GM23338 (cell line): ENCODE measurements around the gene TAF9B. TPM values are rescaled to one million over a fixed set of nuclear protein-coding genes. Genes with fewer than 3 reads are reported as not detected.

Source experiments
- ATAC-seq: fragments of 200-7000 bp; cut with Tn5 transposase; 3 replicates; pipeline ENCODE4 v1.9.1; 2020
- DNase-seq: peaks from one replicate; pipeline ENCODE4 v3.0.0-alpha.2; 2015; ENCODE audit warnings: low spot score
- H2AFZ ChIP-seq: fragments of 200-600 bp; sonication (generic); 2 replicates; pipeline ENCODE4 v1.8.0; 2016; ENCODE audit warnings: antibody characterized with exemption, mild to moderate bottlenecking, moderate library complexity
- H3F3A ChIP-seq: fragments of 200-600 bp; sonication (generic); replicated peaks from 2 replicates; pipeline ENCODE4 v1.8.0; 2017; ENCODE audit warnings: antibody characterized with exemption, mixed run types, low read depth
- H3K27ac ChIP-seq: fragments of 200-600 bp; sonication (generic); 2 replicates; pipeline ENCODE4 v1.6.1; 2016; ENCODE audit warnings: low read depth
- H3K27me3 ChIP-seq: fragments of 200-600 bp; sonication (generic); 2 replicates; pipeline ENCODE4 v1.8.0; 2016; ENCODE audit warnings: mild to moderate bottlenecking, mixed run types, moderate library complexity; ENCODE audit not compliant: insufficient read depth
- H3K36me3 ChIP-seq: fragments of 200-600 bp; sonication (generic); 2 replicates; pipeline ENCODE4 v1.8.0; 2016; ENCODE audit warnings: mild to moderate bottlenecking; ENCODE audit not compliant: insufficient read depth
- H3K4me1 ChIP-seq: fragments of 200-600 bp; sonication (generic); 2 replicates; pipeline ENCODE4 v1.8.0; 2016; ENCODE audit warnings: mild to moderate bottlenecking, moderate library complexity; ENCODE audit not compliant: insufficient read depth
- H3K4me2 ChIP-seq: fragments of 200-600 bp; sonication (generic); 2 replicates; pipeline ENCODE4 v1.7.1; 2017; ENCODE audit warnings: mixed run types
- H3K4me3 ChIP-seq: fragments of 200-600 bp; sonication (generic); 2 replicates; pipeline ENCODE4 v1.6.1; 2016; ENCODE audit warnings: mixed run types
- H3K79me2 ChIP-seq: fragments of 200-600 bp; sonication (generic); replicated peaks from 2 replicates; pipeline ENCODE4 v1.8.0; 2017; ENCODE audit warnings: mild to moderate bottlenecking; ENCODE audit not compliant: insufficient read depth
- H3K9me2 ChIP-seq: fragments of 200-600 bp; sonication (generic); 2 replicates; pipeline ENCODE4 v1.8.0; 2017; ENCODE audit not compliant: insufficient read depth
- H4K20me1 ChIP-seq: fragments of 200-600 bp; sonication (generic); replicated peaks from 2 replicates; pipeline ENCODE4 v1.8.0; 2017; ENCODE audit warnings: mild to moderate bottlenecking; ENCODE audit not compliant: insufficient read depth
- H3K27ac Mint-ChIP-seq: 2 replicates; pipeline ENCODE4 v1.8.0; 2020; ENCODE audit warnings: inconsistent platforms, mild to moderate bottlenecking, moderate library complexity, mixed read lengths
- H3K27me3 Mint-ChIP-seq: 3 replicates; pipeline ENCODE4 v1.8.0; 2022; ENCODE audit warnings: low read depth, mild to moderate bottlenecking, moderate library complexity, mixed read lengths, inconsistent platforms; ENCODE audit not compliant: insufficient read depth, poor library complexity
- H3K36me3 Mint-ChIP-seq: 3 replicates; pipeline ENCODE4 v1.8.0; 2021; ENCODE audit warnings: low read depth, mild to moderate bottlenecking, inconsistent platforms, moderate library complexity, mixed read lengths
- H3K4me1 Mint-ChIP-seq: 3 replicates; pipeline ENCODE4 v1.8.0; 2020; ENCODE audit warnings: mild to moderate bottlenecking, inconsistent platforms, mixed read lengths
- H3K4me3 Mint-ChIP-seq: 3 replicates; pipeline ENCODE4 v1.8.0; 2021; ENCODE audit warnings: moderate library complexity, mild to moderate bottlenecking, inconsistent platforms, mixed read lengths
- H3K9me3 Mint-ChIP-seq: 3 replicates; pipeline ENCODE4 v1.8.0; 2020; ENCODE audit warnings: moderate library complexity, mild to moderate bottlenecking, inconsistent platforms, mixed read lengths
- EZH2 ChIP-seq: fragments of 200-600 bp; sonication (generic); IDR thresholded peaks from one replicate; pipeline ENCODE4 v1.8.0; 2017; ENCODE audit warnings: antibody characterized with exemption, mild to moderate bottlenecking, low read depth; ENCODE audit not compliant: unreplicated experiment
- EZH2phosphoT487 ChIP-seq: fragments of 200-600 bp; sonication (generic); IDR thresholded peaks from one replicate; pipeline ENCODE4 v1.8.1; 2018; ENCODE audit warnings: antibody characterized with exemption; ENCODE audit not compliant: unreplicated experiment
- JUNB ChIP-seq: IDR thresholded peaks from one replicate; pipeline ENCODE4 v1.6.1; 2016; ENCODE audit warnings: antibody characterized with exemption; ENCODE audit not compliant: unreplicated experiment
- NANOG ChIP-seq: IDR thresholded peaks from 2 replicates; pipeline ENCODE4 v1.6.1; 2016; ENCODE audit warnings: antibody characterized with exemption, borderline replicate concordance
- POLR2AphosphoS5 ChIP-seq: IDR thresholded peaks from 2 replicates; pipeline ENCODE4 v1.6.1; 2016; ENCODE audit warnings: antibody characterized with exemption, low read depth
- STAT1 ChIP-seq: IDR thresholded peaks from one replicate; pipeline ENCODE4 v1.6.1; 2016; ENCODE audit warnings: antibody characterized with exemption; ENCODE audit not compliant: unreplicated experiment
- ZNF114 ChIP-seq: fragments of 250-450 bp; sonication (Bioruptor Pico); IDR thresholded peaks from 2 replicates; pipeline ENCODE4 v1.5.0; 2020; ENCODE audit warnings: mild to moderate bottlenecking, moderate library complexity
- ZNF331 ChIP-seq: fragments of 250-450 bp; sonication (Bioruptor Pico); IDR thresholded peaks from 2 replicates; pipeline ENCODE4 v1.5.0; 2020; ENCODE audit warnings: low read depth, mild to moderate bottlenecking, moderate library complexity
- polyA plus RNA-seq: library from polyadenylated mRNA; unstranded; fragments of >200 nt; fragmentation: Nextera tagmentation; extraction: Ambion mirVana; gene quantifications from 2 replicates; pipeline ENCODE4 v1.2.1, GENCODE V29; 2016
- total RNA-seq: library from RNA; depleted of rRNA; stranded (reverse); fragments of >200 nt; shearing (Covaris generic); gene quantifications from 2 replicates; pipeline ENCODE4 v1.2.3, GENCODE V29; 2014
- TF ChIP-seq, protein P1 (sequence below): IDR thresholded peaks from 2 replicates; pipeline ENCODE4 v1.6.1; 2016; ENCODE audit warnings: antibody characterized with exemption
- TF ChIP-seq, protein P2 (sequence below), 2 experiments: fragments of 200-600 bp in 1 of 2; sonication (generic) in 1 of 2; conservative IDR thresholded peaks; 2 replicates each; pipeline versions ENCODE4 v1.5.1 to v1.6.1; 2016 to 2017; ENCODE audit warnings: antibody characterized with exemption in 2 of 2, low read depth in 2 of 2, mild to moderate bottlenecking in 2 of 2, moderate library complexity in 1 of 2
- TF ChIP-seq, protein P3 (sequence below): IDR thresholded peaks from one replicate; pipeline ENCODE4 v1.6.1; 2018; ENCODE audit warnings: antibody characterized with exemption; ENCODE audit not compliant: unreplicated experiment

Gene TAF9B
- total and polyA plus RNA-seq, 2 experiments from 2014 or later = 23.1 to 37.8 TPM

DNA sequence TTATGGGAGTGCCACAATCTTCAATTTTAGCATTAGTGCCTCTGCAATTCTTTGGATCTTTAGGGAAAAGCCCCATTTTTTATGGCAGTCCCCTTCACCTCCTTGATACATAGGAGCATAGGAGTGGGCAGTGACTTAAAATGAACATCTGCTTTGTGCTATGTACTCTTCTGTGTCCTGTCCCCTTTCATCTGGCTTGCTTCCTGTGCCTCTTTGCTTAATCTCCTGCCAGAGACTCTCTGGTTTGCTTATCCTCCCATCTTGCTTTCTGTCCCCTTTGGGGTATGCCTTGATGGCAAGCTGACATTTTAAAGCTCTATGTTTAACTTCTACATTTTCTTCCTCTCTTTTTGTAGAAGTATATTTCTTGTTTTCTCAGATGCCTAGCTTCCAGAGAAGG, 23.1 kb downstream of the TAF9B start:
- H3K4me3 ChIP-seq = no peak overlapping the region
- Mint-ChIP-seq H3K9me3 (no peaks in the 10 kb centered on the region), H3K36me3 (peaks cover 88% of the 10 kb centered on the region), H3K27me3 (peaks cover 4% of the 10 kb centered on the region), H3K4me3 (no peak overlapping the region), H3K27ac (no peak overlapping the region), H3K4me1 (no peaks in the 10 kb centered on the region; the same call in 2 of the 3 replicates)
- H3K9me2 ChIP-seq = no peaks in the 10 kb centered on the region
- H3K27me3 ChIP-seq = no peaks in the 10 kb centered on the region
- TF ChIP-seq STAT1 (no peak), NANOG (no peak), ZNF114 (CRISPR knock-in tag) (no peak), POLR2AphosphoS5 (no peak), JUNB (no peak), EZH2phosphoT487 (no peak), ZNF331 (no peak)
- TF ChIP-seq, protein P1, sequence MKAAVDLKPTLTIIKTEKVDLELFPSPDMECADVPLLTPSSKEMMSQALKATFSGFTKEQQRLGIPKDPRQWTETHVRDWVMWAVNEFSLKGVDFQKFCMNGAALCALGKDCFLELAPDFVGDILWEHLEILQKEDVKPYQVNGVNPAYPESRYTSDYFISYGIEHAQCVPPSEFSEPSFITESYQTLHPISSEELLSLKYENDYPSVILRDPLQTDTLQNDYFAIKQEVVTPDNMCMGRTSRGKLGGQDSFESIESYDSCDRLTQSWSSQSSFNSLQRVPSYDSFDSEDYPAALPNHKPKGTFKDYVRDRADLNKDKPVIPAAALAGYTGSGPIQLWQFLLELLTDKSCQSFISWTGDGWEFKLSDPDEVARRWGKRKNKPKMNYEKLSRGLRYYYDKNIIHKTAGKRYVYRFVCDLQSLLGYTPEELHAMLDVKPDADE = no peak
- TF ChIP-seq, protein P2, sequence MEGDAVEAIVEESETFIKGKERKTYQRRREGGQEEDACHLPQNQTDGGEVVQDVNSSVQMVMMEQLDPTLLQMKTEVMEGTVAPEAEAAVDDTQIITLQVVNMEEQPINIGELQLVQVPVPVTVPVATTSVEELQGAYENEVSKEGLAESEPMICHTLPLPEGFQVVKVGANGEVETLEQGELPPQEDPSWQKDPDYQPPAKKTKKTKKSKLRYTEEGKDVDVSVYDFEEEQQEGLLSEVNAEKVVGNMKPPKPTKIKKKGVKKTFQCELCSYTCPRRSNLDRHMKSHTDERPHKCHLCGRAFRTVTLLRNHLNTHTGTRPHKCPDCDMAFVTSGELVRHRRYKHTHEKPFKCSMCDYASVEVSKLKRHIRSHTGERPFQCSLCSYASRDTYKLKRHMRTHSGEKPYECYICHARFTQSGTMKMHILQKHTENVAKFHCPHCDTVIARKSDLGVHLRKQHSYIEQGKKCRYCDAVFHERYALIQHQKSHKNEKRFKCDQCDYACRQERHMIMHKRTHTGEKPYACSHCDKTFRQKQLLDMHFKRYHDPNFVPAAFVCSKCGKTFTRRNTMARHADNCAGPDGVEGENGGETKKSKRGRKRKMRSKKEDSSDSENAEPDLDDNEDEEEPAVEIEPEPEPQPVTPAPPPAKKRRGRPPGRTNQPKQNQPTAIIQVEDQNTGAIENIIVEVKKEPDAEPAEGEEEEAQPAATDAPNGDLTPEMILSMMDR (conservative IDR thresholded peaks at IDR 0.05; ENCODE audit: low read depth in 2 of 2) = no peak
- ATAC-seq (no peak), DNase-seq (no peak)
- no peak overlapping the region for H2AFZ ChIP-seq
- no peaks in the 10 kb centered on the region for H3K4me1 ChIP-seq
- H3K27ac ChIP-seq = no peak overlapping the region
- H3K79me2 ChIP-seq = peaks cover 56% of the 10 kb centered on the region
- H3F3A ChIP-seq = no peaks in the 10 kb centered on the region
- peaks cover 51% of the 10 kb centered on the region for H3K36me3 ChIP-seq
- H4K20me1 ChIP-seq = peaks cover 20% of the 10 kb centered on the region
- H3K4me2 ChIP-seq = no peak overlapping the region

DNA sequence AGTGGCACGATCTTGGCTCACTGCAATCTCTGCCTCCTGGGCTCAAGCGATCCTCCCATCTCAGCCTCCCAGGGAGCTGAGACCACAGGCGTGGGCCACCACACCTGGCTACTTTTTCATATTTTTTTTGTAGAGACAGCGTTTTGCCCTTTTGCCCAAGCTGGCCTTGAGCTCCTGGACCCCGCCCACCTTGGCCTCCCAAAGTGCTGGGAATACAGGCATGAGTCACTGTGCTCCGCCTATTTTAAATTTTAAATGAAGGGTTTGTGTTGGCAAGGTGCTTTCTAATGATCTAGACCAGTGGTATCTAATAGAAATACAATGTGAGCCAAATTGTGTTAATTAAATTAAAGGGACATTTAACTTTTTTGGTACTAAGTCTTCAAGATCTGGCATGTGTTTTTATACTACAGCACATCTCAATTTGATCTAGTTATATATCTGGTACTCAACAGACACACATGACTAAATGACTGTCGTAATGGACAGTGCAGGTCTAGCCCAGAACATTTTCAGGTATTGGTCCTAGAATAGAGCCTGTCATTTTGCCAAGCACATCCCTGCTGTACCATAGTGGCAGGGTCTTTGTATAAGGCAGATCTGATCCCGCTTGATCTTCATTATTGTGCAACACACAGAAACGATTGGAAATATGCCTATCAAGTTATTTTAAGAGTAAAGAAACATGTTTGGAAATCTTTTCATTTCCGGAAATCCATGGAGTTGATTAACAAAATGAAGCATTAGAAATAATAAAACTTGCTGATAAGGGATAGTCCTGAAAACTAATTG, 28.1 kb downstream of the TAF9B start:
- peaks cover 40% of the 10 kb centered on the region for H4K20me1 ChIP-seq
- ATAC-seq = no peak
- H3K36me3 Mint-ChIP-seq = peaks cover 69% of the 10 kb centered on the region

More for the DNA sequence above, 28.1 kb downstream of the TAF9B start:
- H3K4me2 ChIP-seq = no peak overlapping the region
- no peaks in the 10 kb centered on the region for H3K9me2 ChIP-seq
- H3K9me3 Mint-ChIP-seq = no peaks in the 10 kb centered on the region
- H3K79me2 ChIP-seq = peaks cover 90% of the 10 kb centered on the region
- TF ChIP-seq JUNB = no peak
- TF ChIP-seq STAT1 = no peak
- no peak for TF ChIP-seq NANOG
- TF ChIP-seq, protein P1 = no peak
- TF ChIP-seq, protein P3, sequence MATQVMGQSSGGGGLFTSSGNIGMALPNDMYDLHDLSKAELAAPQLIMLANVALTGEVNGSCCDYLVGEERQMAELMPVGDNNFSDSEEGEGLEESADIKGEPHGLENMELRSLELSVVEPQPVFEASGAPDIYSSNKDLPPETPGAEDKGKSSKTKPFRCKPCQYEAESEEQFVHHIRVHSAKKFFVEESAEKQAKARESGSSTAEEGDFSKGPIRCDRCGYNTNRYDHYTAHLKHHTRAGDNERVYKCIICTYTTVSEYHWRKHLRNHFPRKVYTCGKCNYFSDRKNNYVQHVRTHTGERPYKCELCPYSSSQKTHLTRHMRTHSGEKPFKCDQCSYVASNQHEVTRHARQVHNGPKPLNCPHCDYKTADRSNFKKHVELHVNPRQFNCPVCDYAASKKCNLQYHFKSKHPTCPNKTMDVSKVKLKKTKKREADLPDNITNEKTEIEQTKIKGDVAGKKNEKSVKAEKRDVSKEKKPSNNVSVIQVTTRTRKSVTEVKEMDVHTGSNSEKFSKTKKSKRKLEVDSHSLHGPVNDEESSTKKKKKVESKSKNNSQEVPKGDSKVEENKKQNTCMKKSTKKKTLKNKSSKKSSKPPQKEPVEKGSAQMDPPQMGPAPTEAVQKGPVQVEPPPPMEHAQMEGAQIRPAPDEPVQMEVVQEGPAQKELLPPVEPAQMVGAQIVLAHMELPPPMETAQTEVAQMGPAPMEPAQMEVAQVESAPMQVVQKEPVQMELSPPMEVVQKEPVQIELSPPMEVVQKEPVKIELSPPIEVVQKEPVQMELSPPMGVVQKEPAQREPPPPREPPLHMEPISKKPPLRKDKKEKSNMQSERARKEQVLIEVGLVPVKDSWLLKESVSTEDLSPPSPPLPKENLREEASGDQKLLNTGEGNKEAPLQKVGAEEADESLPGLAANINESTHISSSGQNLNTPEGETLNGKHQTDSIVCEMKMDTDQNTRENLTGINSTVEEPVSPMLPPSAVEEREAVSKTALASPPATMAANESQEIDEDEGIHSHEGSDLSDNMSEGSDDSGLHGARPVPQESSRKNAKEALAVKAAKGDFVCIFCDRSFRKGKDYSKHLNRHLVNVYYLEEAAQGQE = no peak
- TF ChIP-seq EZH2 = no peak
- no peak for TF ChIP-seq POLR2AphosphoS5
- peaks cover 4% of the 10 kb centered on the region for H3K27me3 Mint-ChIP-seq
- no peak overlapping the region for H3K4me3 ChIP-seq
- peaks cover 21% of the 10 kb centered on the region; the same call in 2 of the 3 replicates for H3K4me1 Mint-ChIP-seq
- no peak for DNase-seq
- no peaks in the 10 kb centered on the region for H3F3A ChIP-seq
- H2AFZ ChIP-seq = no peak overlapping the region
- no peak overlapping the region for H3K4me3 Mint-ChIP-seq
- H3K27ac Mint-ChIP-seq = no peak overlapping the region
- H3K36me3 ChIP-seq = peaks cover 39% of the 10 kb centered on the region
- peaks cover 14% of the 10 kb centered on the region for H3K4me1 ChIP-seq
- no peaks in the 10 kb centered on the region for H3K27me3 ChIP-seq
- no peak overlapping the region for H3K27ac ChIP-seq
